Measurements from ENCODE around the gene PITPNM2. TPM values are rescaled to one million over a fixed set of nuclear protein-coding genes. Genes with fewer than 3 reads are reported as not detected.

Gene PITPNM2
- total RNA-seq, 2 experiments from 2014 or later, result 15.3 to 17.9 TPM

DNA sequence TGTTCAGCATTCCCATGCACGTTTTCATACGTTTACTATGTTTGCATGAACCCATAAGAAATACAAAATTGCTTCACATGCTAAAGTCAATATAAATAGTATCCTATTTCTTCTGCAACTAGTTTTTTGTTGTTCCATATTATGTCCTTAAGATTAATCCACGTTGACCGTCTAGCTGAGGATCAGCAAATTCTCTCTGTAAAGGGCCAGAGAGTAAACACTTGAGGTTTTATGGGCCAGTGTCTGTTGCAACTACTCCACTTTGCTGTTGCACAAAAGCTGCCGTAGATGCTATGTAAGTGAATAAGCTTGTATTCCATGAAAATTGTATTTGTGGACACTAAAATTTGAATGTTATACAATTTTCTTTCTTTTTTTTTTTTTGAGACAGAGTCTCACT is 21.1 kb upstream of the PITPNM2 start:
- ATAC-seq (no peak), DNase-seq (no peak)
- ChIA-PET POLR2A (interaction anchor here (1.1 to 1.5 kb wide), 2 partner anchors 12 to 19 kb away, joined by 3 to 4 read pairs; no protein-coding TSS in a partner anchor), CTCF (interaction anchor here (0.5 to 2.4 kb wide), 3 partner anchors 66 to 270 kb away, joined by 3 to 5 read pairs (median 3); no protein-coding TSS in a partner anchor)
- peak overlapping the region; percentile 52 for H3K27ac Mint-ChIP-seq
- TF ChIP-seq, protein P1, sequence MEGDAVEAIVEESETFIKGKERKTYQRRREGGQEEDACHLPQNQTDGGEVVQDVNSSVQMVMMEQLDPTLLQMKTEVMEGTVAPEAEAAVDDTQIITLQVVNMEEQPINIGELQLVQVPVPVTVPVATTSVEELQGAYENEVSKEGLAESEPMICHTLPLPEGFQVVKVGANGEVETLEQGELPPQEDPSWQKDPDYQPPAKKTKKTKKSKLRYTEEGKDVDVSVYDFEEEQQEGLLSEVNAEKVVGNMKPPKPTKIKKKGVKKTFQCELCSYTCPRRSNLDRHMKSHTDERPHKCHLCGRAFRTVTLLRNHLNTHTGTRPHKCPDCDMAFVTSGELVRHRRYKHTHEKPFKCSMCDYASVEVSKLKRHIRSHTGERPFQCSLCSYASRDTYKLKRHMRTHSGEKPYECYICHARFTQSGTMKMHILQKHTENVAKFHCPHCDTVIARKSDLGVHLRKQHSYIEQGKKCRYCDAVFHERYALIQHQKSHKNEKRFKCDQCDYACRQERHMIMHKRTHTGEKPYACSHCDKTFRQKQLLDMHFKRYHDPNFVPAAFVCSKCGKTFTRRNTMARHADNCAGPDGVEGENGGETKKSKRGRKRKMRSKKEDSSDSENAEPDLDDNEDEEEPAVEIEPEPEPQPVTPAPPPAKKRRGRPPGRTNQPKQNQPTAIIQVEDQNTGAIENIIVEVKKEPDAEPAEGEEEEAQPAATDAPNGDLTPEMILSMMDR (IDR thresholded peaks at IDR 0.05), result no peak
- no peaks in the 10 kb centered on the region for H3K27me3 Mint-ChIP-seq
- H3K36me3 Mint-ChIP-seq (ENCODE audit: low read depth), result peaks cover 32% of the 10 kb centered on the region
- intact Hi-C loops (cut with micrococcal nuclease), result no loop called here
- H3K4me1 Mint-ChIP-seq (ENCODE audit: low read depth), result peaks cover 8% of the 10 kb centered on the region
- no peak overlapping the region for H3K4me3 Mint-ChIP-seq
- H3K9me3 Mint-ChIP-seq, result no peaks in the 10 kb centered on the region

DNA sequence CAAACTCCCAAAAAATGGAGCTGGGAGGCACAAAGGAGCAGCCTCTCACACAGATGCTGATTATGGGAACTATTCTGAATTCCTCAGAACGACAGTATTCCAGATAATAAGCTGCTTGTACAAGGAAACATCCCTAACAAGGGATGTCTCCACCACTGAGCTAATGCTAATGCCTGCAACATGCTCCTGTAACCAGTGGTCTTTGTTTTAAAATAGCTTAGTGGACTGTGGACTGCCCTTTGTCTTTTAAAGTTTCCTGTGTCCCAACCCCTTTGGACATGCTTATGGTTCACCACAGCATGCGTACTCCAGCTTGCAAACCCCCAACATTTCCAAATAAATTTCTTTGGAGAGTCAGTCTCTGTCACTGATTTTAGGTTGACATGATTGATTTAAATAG is 16.4 kb upstream of the PITPNM2 start:
- Mint-ChIP-seq H3K27ac (no peak overlapping the region), H3K27me3 (no peaks in the 10 kb centered on the region), H3K4me1 (ENCODE audit: low read depth) (peaks cover 8% of the 10 kb centered on the region), H3K36me3 (ENCODE audit: low read depth) (peaks cover 43% of the 10 kb centered on the region), H3K9me3 (no peaks in the 10 kb centered on the region), H3K4me3 (no peak overlapping the region)
- intact Hi-C loops (cut with micrococcal nuclease), result no loop called here
- TF ChIP-seq, protein P1 (IDR thresholded peaks at IDR 0.05), result no peak
- no peak for DNase-seq
- ATAC-seq, result no peak
- POLR2A ChIA-PET, result interaction anchor here (1.1 to 1.5 kb wide), 2 partner anchors 13 to 16 kb away, joined by 3 to 9 read pairs; no protein-coding TSS in a partner anchor
- CTCF ChIA-PET, result interaction anchor here (0.8 to 1.2 kb wide), 3 partner anchors 56 to 125 kb away, joined by 3 to 4 read pairs (median 4); no protein-coding TSS in a partner anchor

DNA sequence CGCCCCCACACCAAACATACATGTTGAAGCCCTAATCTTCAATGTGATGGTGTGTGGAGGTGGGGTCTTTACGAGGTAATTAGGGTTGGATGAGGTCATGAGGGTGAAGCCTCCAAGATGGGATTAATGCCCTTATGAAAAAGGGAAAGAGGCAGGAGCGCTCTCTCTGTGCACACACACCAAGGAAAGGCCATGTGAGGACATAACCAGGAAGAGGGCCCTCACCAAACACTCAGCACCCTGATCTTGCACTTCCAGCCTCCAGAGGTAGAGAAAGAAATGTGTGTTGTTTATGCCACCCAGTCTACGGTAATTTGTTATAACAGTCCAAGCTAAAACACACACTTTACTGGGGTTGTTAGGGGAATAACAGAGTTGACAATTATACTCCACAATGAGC is 14.6 kb upstream of the PITPNM2 start:
- Mint-ChIP-seq H3K27me3 (no peaks in the 10 kb centered on the region), H3K27ac (no peak overlapping the region), H3K9me3 (no peaks in the 10 kb centered on the region), H3K36me3 (ENCODE audit: low read depth) (peaks cover 36% of the 10 kb centered on the region), H3K4me1 (ENCODE audit: low read depth) (peaks cover 8% of the 10 kb centered on the region), H3K4me3 (no peak overlapping the region)
- TF ChIP-seq, protein P1 (IDR thresholded peaks at IDR 0.05), result no peak
- DNase-seq (no peak), ATAC-seq (no peak)
- POLR2A ChIA-PET, result interaction anchor here (1.3 kb wide), 1 partner anchor 14 kb away, joined by 6 read pairs; the partner anchor contains the start of gene PITPNM2
- intact Hi-C loops (cut with micrococcal nuclease), result no loop called here
- CTCF ChIA-PET, result no interaction called here

DNA sequence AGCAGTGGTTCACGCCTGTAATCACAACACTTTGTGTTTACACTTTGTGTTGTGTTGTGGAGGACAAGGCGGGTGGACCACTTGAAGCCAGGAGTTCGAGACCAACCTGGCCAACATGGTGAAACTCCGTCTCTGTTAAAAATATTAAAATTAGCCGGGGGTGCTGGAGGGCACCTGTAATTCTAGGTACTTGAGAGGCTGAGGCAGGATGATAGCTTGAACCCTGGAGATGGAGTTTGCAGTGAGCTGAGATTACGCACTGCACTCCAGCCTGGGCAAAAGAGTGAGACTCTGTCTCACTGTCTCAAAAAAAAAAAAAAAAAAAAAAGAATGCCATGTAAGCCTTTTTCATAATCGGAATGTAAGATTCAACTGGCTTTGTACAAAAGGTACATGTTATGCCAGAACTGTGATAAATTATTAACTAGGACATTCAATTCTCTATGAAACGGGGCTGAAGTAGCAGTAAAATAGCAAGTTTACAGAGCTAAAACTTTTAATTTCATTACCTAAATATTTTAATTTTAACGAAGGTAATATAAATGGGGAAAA is 13.9 kb upstream of the PITPNM2 start:
- TF ChIP-seq, protein P1 (IDR thresholded peaks at IDR 0.05), result no peak
- H3K27me3 Mint-ChIP-seq, result no peaks in the 10 kb centered on the region
- POLR2A ChIA-PET, result interaction anchor here (1.3 kb wide), 1 partner anchor 14 kb away, joined by 6 read pairs; the partner anchor contains the start of gene PITPNM2
- peak overlapping the region; percentile 79 for H3K27ac Mint-ChIP-seq
- peaks cover 8% of the 10 kb centered on the region for H3K4me1 Mint-ChIP-seq (ENCODE audit: low read depth)
- peaks cover 38% of the 10 kb centered on the region for H3K36me3 Mint-ChIP-seq (ENCODE audit: low read depth)
- H3K4me3 Mint-ChIP-seq, result no peak overlapping the region
- intact Hi-C loops (cut with micrococcal nuclease), result no loop called here
- ATAC-seq, result no peak
- DNase-seq, result no peak
- CTCF ChIA-PET, result no interaction called here
- H3K9me3 Mint-ChIP-seq, result no peaks in the 10 kb centered on the region

DNA sequence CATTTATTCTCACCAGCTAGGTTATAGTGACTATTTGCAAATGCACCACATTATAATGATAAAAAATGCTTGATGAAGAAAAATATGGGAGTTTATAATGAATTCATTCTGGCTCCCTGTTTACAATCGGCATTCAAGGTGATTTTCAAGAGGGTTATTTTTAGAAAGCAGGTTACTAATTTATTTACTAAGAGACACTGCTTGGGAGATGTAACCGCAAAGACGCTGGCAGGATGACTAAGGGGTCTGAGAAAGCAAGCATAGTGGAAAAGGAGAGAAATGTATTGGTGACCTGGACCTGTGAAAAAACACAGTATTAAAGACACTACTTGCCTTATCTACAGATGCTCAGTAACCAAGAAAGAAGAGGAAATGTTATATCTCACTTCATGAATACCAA is 13.3 kb upstream of the PITPNM2 start:
- TF ChIP-seq, protein P1 (IDR thresholded peaks at IDR 0.05), result no peak
- H3K4me3 Mint-ChIP-seq, result no peak overlapping the region
- intact Hi-C loops (cut with micrococcal nuclease), result no loop called here
- ChIA-PET POLR2A (no interaction called here), CTCF (no interaction called here)
- no peaks in the 10 kb centered on the region for H3K9me3 Mint-ChIP-seq
- ATAC-seq, result no peak
- H3K36me3 Mint-ChIP-seq (ENCODE audit: low read depth), result peaks cover 38% of the 10 kb centered on the region
- H3K27me3 Mint-ChIP-seq, result no peaks in the 10 kb centered on the region
- H3K4me1 Mint-ChIP-seq (ENCODE audit: low read depth), result peaks cover 8% of the 10 kb centered on the region
- H3K27ac Mint-ChIP-seq, result peak overlapping the region; percentile 79
- no peak for DNase-seq
